HG02970 (cell line): Measurements from ENCODE around the gene SZT2.
A peak's percentile ranks its signal among the peaks of the same experiment; 100 is the strongest.

Experiments used
- ATAC-seq: cut with Tn5 transposase; IDR thresholded peaks from one replicate; pipeline ENCODE4 v1.9.1; 2021; ENCODE audit warnings: mild to moderate bottlenecking, moderate library complexity, moderate number of reproducible peaks; ENCODE audit not compliant: unreplicated experiment, low FRiP score

SZT2 gene

GRCh38 chr1:43389326-43390313 lies at the start of gene SZT2, which contains the start of gene MED8:
Gene SZT2 (plus strand): TSS chr1:43389899. CDS start chr1:43389969, 70 bp downstream.
Gene MED8 (minus strand): TSS chr1:43389800. CDS start chr1:43389764, 36 bp downstream.
- ATAC-seq, result peak; percentile 86

DNA sequence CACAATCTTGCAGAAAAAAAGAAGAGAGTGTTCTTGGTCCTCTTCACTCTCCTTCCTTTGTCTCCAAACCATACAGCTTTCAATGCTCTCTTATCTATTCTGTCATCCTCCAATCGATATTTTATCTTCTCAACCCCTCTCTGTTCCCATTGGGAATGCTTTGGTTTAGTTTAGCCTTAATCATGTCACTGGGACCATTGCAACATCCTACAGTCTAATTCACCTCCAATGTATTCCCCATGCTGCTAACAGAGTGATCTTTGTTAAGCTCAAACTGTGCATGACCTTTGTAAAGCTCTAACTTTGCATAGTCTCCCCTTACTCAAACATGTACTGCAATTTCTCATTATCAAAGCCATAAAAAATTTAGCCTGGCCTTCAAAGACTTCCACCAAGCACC lies 49.1 kb upstream of the SZT2 start:
- ATAC-seq, result no peak

- no peak for ATAC-seq
Observed at GRCh38 chr1:43344267-43344850, 45.3 kb upstream of the SZT2 start.

DNA sequence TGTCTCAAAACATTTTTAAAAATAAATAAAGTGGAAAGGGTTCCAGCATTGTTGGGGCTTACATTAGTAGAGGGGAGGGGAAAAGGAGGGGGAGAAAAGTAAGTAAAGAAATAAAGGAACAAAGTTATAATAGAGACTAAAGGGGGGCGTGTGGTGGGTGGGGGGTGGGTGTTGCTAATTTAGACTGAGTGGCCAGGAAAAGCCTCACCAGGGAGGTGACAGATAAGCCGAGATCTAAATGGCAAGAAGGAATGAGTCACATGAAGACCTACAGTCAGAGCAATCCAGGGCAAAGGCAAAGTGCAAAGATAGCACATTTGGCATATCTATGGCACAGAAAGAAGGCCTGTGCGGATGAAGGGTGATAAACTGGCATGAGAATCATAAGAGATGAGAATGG lies 44.6 kb upstream of the SZT2 start:
- ATAC-seq, result no peak

- ATAC-seq, result no peak
Observed at GRCh38 chr1:43346636-43347035, 43.1 kb upstream of the SZT2 start.

GRCh38 chr1:43348343-43348808 lies 41.3 kb upstream of the SZT2 start:
- ATAC-seq, result no peak

- peak; percentile 58 for ATAC-seq
Observed at GRCh38 chr1:43348809-43349593, 40.7 kb upstream of the SZT2 start.

GRCh38 chr1:43349594-43350306 lies 39.9 kb upstream of the SZT2 start:
- ATAC-seq, result no peak

GRCh38 chr1:43350976-43351375 lies 38.7 kb upstream of the SZT2 start:
- no peak for ATAC-seq

GRCh38 chr1:43351421-43352350 lies 38.0 kb upstream of the SZT2 start:
- no peak for ATAC-seq

GRCh38 chr1:43352351-43352705 lies 37.4 kb upstream of the SZT2 start:
- ATAC-seq, result no peak

DNA sequence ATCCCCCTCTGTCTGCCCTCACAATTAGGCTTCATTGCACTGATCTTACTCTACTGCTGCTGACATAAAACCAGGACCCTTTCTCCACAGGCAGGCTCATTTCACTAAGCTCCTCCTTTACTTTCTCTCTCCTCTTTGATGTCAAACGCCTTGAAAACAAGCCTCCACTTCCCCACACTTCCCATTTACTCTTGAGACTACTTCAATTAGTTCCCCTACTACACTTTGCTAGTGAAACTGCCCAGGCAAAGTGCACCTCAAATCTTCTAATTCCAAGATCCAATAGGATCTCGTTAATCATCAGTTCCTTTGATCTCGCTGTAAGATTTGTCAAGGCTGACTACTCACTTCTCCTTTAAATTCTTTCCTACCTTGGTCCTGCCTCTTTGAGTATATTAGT lies 36.8 kb upstream of the SZT2 start:
- no peak for ATAC-seq

DNA sequence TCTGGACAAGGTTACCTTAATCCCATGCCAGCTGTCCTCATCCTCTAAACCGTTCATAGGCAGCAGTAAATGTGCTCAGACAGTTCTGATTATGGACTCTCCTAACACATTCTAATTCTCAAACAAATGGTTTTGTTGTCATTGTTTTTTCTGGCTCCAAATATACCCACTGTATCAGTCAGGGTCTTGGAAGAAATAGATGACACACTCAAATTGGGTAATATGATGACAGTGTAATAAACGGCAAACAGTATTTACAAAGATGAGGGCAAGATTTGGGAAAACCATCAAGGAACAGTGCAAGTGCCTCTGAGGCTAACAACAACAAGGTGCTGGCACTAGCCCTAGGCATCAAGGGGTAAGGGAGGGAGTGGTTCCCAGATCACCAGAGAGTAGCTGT lies 35.2 kb upstream of the SZT2 start:
- ATAC-seq, result no peak

DNA sequence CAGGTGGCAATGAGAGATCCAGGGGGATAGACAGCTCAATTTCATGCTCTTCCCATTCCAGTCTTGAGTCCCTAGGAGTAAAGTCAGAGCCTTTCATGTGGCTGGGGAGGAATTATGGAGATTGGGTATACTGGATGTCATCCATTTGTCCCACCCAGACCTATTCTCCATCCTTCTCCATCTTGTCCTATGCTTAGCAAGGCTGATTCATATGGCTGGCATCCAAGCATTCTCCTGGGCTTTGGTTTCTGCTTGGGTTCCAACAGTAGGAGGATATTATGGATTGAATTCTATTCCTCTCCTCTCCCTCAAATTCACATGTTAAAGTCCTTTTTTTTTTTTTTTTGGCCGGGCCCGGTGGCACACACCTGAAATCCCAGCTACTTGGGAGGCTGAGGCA lies 34.8 kb upstream of the SZT2 start:
- no peak for ATAC-seq

DNA sequence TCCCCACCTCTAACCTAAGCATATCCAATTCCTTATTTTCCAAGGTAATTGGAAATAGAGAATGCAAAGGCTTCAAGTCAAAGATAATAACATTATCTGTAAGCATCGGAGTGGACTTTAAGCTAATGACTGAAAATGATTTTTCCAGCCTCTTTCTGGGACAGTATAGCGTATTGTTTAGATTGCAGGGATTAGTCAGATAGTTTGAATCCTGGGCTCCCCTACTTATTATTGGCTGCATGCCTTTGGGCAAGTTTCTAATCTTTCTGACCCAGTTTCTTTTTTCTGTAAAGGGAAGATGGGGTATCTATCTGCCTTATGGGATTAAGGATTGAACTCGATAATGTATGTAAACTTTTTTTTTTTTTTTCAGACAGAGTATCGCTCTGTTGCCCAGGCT lies 32.4 kb upstream of the SZT2 start:
- ATAC-seq, result no peak

DNA sequence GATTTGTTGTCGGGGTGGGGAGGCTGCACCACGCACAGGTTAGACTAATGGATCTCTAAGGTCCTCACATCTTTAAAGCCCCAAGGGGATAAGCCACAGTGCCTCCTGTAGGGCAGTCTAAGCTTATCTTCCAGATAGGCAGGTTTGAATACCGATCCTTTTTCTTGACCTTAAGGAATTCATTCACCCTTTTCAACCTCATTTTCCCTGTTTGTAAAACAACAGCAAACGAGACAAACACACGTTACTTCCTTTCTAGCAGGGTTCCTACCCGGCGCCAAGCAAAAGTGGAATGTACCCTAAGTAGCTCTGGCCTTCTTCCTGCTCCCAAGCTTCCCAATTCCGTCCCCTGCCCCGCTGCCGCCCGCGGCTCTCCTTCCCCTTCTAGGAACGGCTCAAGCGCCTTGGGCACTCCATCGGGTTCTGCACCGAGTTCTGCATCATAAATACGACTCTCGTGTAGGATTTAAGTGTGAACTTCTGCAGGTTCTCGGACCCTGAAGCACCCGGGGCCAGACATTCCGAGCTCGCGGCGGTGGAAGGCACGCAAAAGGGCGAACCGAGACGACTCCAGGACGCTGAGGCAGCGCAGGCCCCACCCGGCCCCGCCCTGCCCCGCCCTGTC lies 31.5 kb upstream of the SZT2 start:
- ATAC-seq, result peak; percentile 20

DNA sequence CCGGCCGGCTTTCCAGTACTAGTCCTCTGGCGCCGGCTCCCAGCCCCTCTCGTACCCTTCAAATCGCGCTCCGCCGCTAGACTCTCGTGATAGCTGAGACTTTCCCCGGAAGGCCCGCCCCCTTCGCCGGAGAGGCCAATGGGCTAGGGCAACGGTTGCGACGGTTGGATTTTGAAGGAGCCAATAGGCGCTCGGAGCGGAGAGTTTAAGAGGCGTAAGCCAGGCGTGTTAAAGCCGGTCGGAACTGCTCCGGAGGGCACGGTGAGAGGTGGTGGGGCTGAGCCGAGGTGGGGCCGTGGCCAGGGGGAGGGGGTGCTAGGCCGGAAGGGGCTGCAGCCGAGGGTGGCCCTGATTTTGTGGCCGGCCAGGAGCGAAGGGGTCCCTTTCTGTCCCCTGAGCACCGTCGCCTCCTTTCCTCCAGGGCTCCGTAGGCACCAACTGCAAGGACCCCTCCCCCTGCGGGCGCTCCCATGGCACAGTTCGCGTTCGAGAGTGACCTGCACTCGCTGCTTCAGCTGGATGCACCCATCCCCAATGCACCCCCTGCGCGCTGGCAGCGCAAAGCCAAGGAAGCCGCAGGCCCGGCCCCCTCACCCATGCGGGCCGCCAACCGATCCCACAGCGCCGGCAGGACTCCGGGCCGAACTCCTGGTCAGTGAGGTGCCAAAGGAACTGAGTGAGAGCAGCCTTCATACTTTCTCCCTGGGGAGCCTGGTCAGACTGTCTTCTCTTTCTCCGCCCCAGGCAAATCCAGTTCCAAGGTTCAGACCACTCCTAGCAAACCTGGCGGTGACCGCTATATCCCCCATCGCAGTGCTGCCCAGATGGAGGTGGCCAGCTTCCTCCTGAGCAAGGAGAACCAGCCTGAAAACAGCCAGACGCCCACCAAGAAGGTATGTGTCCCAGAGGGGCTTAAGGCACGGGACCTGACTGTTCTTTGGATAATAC lies 30.7 kb upstream of the SZT2 start, which contains the start of gene CDC20:
Gene CDC20 (plus strand): TSS at position 236 of the 948 bp plus-strand sequence. CDS start 235 bp downstream, at position 471.
- peak; percentile 92 for ATAC-seq
